ENCODE measurements around the gene SEC63. TPM values are rescaled to one million over a fixed set of nuclear protein-coding genes. Genes with fewer than 3 reads are reported as not detected.

SEC63 gene
- total and polyA plus RNA-seq, 2 of the 4 experiments (the other 2 are of a cell fraction), result 8.6 to 22.4 TPM

DNA sequence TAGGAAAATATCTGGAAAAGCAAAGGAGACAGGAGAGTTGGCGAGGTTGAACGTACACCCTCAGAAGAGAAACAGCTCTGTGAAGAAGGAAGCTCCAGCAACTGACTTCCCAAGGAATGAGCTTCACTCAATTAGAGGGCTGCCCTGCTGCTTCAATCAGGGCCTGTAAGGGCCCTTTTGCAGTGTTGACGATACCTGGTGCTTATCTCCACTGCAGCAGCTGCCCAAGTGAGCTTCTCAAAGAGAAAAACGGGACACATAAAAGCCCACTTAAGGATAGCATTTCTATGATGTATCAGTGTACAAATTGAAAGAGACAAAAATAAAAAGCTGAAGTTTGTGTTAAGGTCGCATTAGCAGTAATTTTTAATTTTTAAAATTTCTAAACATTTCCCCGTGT lies 16.4 kb downstream of the SEC63 start:
- intact Hi-C loops (cut with micrococcal nuclease), result no loop called here
- WGBS, 2 experiments (ENCODE audit: extremely low coverage in 2 of 2, insufficient read length in 1 of 2), result 100% methylated on average over 1 of the region's 6 CpGs; no CpG with 5 or more reads in 1 of the 2 experiments

More for the DNA sequence above, 16.4 kb downstream of the SEC63 start:
- Histone ChIP-seq H2BK20ac (ENCODE audit: low read depth, low read length) (no peak overlapping the region), H4K8ac (ENCODE audit: low read depth in 2 of 2, low read length in 2 of 2) (no peak overlapping the region), H3K9me1 (ENCODE audit: insufficient read depth, low read length) (peaks cover 4% of the 10 kb centered on the region), H3K4ac (ENCODE audit: low read depth, low read length) (no peak overlapping the region), H2BK5ac (ENCODE audit: low read depth, low read length, poor library complexity, severe bottlenecking) (no peak overlapping the region), H2AK9ac (replicated peaks; ENCODE audit: low read depth, low read length, poor library complexity) (no peak overlapping the region), H3K4me3 (ENCODE audit: insufficient read depth, low read depth, low read length) (no peak overlapping the region), H2AK5ac (ENCODE audit: low read depth, low read length) (no peak overlapping the region), H3K9me3 (ENCODE audit: control insufficient read depth, insufficient read depth, low read length) (no peaks in the 10 kb centered on the region), H3K23ac (ENCODE audit: low read depth, low read length) (no peak overlapping the region), H3K4me2 (ENCODE audit: low read depth, low read length) (no peak overlapping the region), H2AFZ (replicated peaks; ENCODE audit: low read length, poor library complexity) (no peak overlapping the region), H3K18ac (ENCODE audit: low read depth, low read length) (no peak overlapping the region), H3K9ac (ENCODE audit: low read depth, low read length) (no peak overlapping the region), H3K27me3 (ENCODE audit: control insufficient read depth, insufficient read depth, low read length) (no peaks in the 10 kb centered on the region), H4K20me1 (ENCODE audit: insufficient read depth, low read length) (peaks cover 86% of the 10 kb centered on the region), H3K27ac (ENCODE audit: insufficient read depth, low read length) (no peak overlapping the region), H3K56ac (ENCODE audit: extremely low read depth, insufficient read depth, low read length) (no peak overlapping the region), H3K4me1 (ENCODE audit: control insufficient read depth, insufficient read depth, low read length) (0 out of 2 replicates have a peak, but pooled peaks cover 2% of the 10 kb centered on the region), H4K91ac (ENCODE audit: insufficient read depth, low read depth, low read length) (no peak overlapping the region), H3K14ac (replicated peaks; ENCODE audit: low read depth, low read length) (no peak overlapping the region), H2BK120ac (ENCODE audit: low read depth, low read length) (no peak overlapping the region), H3K79me1 (ENCODE audit: low read depth in 1 of 2, low read length in 2 of 2) (peaks cover 23 to 62% of the 10 kb centered on the region in 2 experiments), H4K5ac (ENCODE audit: low read depth, low read length) (no peak overlapping the region), H3K36me3 (ENCODE audit: control insufficient read depth, insufficient read depth, low read length) (no peaks in the 10 kb centered on the region), H2BK15ac (ENCODE audit: low read depth, low read length) (no peak overlapping the region)
- ATAC-seq (ENCODE audit: low read depth), result no peak
- DNase-seq, result no peak
- no peak for TF ChIP-seq CEBPB (IDR thresholded peaks at IDR 0.05; ENCODE audit: low read depth, low read length)
- no peak for TF ChIP-seq RCOR1 (IDR thresholded peaks at IDR 0.05; ENCODE audit: insufficient replicate concordance, low read length)
- no peak for TF ChIP-seq MAZ (IDR thresholded peaks at IDR 0.05; ENCODE audit: borderline replicate concordance, low read depth, low read length)
- TF ChIP-seq, protein P1, sequence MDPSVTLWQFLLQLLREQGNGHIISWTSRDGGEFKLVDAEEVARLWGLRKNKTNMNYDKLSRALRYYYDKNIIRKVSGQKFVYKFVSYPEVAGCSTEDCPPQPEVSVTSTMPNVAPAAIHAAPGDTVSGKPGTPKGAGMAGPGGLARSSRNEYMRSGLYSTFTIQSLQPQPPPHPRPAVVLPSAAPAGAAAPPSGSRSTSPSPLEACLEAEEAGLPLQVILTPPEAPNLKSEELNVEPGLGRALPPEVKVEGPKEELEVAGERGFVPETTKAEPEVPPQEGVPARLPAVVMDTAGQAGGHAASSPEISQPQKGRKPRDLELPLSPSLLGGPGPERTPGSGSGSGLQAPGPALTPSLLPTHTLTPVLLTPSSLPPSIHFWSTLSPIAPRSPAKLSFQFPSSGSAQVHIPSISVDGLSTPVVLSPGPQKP (IDR thresholded peaks at IDR 0.05; ENCODE audit: borderline replicate concordance, low read depth, low read length), result no peak
- TF ChIP-seq, protein P2, sequence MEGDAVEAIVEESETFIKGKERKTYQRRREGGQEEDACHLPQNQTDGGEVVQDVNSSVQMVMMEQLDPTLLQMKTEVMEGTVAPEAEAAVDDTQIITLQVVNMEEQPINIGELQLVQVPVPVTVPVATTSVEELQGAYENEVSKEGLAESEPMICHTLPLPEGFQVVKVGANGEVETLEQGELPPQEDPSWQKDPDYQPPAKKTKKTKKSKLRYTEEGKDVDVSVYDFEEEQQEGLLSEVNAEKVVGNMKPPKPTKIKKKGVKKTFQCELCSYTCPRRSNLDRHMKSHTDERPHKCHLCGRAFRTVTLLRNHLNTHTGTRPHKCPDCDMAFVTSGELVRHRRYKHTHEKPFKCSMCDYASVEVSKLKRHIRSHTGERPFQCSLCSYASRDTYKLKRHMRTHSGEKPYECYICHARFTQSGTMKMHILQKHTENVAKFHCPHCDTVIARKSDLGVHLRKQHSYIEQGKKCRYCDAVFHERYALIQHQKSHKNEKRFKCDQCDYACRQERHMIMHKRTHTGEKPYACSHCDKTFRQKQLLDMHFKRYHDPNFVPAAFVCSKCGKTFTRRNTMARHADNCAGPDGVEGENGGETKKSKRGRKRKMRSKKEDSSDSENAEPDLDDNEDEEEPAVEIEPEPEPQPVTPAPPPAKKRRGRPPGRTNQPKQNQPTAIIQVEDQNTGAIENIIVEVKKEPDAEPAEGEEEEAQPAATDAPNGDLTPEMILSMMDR (conservative IDR thresholded peaks at IDR 0.05; ENCODE audit: low read depth, low read length), result no peak
- TF ChIP-seq, protein P3, sequence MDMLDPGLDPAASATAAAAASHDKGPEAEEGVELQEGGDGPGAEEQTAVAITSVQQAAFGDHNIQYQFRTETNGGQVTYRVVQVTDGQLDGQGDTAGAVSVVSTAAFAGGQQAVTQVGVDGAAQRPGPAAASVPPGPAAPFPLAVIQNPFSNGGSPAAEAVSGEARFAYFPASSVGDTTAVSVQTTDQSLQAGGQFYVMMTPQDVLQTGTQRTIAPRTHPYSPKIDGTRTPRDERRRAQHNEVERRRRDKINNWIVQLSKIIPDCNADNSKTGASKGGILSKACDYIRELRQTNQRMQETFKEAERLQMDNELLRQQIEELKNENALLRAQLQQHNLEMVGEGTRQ (IDR thresholded peaks at IDR 0.05; ENCODE audit: low read depth, low read length), result no peak
- no peak for TF ChIP-seq SMC3 (IDR thresholded peaks at IDR 0.05; ENCODE audit: low read depth, low read length)
- TF ChIP-seq POLR2A (IDR thresholded peaks at IDR 0.05; ENCODE audit: low read depth, low read length), result no peak
- TF ChIP-seq MAFK (IDR thresholded peaks at IDR 0.05; ENCODE audit: low read depth, low read length), result no peak
- no peak for TF ChIP-seq BHLHE40 (IDR thresholded peaks at IDR 0.05; ENCODE audit: low read depth, low read length)
- no peak for TF ChIP-seq CHD1 (IDR thresholded peaks at IDR 0.05; ENCODE audit: low read depth, low read length)
- TF ChIP-seq MXI1 (IDR thresholded peaks at IDR 0.05; ENCODE audit: borderline replicate concordance, low read depth, low read length), result no peak
- no peak for TF ChIP-seq FOS (IDR thresholded peaks at IDR 0.05; ENCODE audit: low read depth, low read length)
- no TSS peak for BruUV-seq (replicated peaks)
- ChIA-PET CTCF (no interaction called here), POLR2A (ENCODE audit: unreplicated experiment) (no interaction called here)
- in situ Hi-C loops (cut with MboI; ENCODE audit: low sequenced_read_pairs), result no loop called here
- dilution Hi-C loops (cut with HindIII; ENCODE audit: low sequenced_read_pairs, unreplicated experiment), result no loop called here
